ENCODE results near the gene PCMTD2.

DNA sequence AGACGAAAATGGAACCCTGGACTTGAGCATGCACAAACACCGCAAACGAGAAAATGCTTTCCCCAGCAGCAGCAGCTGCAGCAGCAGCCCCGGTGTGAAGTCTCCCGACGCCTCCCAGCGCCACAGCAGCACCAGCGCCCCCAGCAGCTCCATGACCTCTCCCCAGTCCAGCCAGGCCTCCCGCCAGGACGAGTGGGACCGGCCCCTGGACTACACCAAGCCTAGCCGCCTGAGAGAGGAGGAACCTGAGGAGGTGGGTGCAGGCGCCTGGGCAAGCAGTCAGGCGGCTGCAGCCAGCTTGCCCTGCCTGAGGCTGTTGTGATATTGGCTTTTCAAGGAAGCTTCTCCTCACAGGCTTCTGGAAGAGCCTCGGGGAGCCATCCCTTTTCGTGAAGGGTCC lies 35.8 kb upstream of the PCMTD2 start:
- no peak for TF ChIP-seq POLR2A (IDR thresholded peaks at IDR 0.05)
- TF ChIP-seq, protein P1, sequence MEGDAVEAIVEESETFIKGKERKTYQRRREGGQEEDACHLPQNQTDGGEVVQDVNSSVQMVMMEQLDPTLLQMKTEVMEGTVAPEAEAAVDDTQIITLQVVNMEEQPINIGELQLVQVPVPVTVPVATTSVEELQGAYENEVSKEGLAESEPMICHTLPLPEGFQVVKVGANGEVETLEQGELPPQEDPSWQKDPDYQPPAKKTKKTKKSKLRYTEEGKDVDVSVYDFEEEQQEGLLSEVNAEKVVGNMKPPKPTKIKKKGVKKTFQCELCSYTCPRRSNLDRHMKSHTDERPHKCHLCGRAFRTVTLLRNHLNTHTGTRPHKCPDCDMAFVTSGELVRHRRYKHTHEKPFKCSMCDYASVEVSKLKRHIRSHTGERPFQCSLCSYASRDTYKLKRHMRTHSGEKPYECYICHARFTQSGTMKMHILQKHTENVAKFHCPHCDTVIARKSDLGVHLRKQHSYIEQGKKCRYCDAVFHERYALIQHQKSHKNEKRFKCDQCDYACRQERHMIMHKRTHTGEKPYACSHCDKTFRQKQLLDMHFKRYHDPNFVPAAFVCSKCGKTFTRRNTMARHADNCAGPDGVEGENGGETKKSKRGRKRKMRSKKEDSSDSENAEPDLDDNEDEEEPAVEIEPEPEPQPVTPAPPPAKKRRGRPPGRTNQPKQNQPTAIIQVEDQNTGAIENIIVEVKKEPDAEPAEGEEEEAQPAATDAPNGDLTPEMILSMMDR (IDR thresholded peaks at IDR 0.05): no peak
